Memory B cell (primary cell): ENCODE measurements around the gene FBLIM1.

ENCODE experiments used
- ATAC-seq: fragments of 150-1000 bp; cut with Tn5 transposase; 2 replicates; pipeline ENCODE4 v1.10.0; 2021; ENCODE audit warnings: low read depth, mild to moderate bottlenecking, moderate library complexity
- DNase-seq, 2 donors: peaks; one replicate each; pipeline ENCODE4 v3.0.0; 2022; ENCODE audit warnings: low spot score in 2 of 2
- H3K27ac Mint-ChIP-seq: one replicate; pipeline ENCODE4 v1.8.0; 2022; ENCODE audit warnings: mild to moderate bottlenecking, moderate library complexity, mixed read lengths
- H3K27me3 Mint-ChIP-seq: one replicate; pipeline ENCODE4 v1.8.0; 2022; ENCODE audit warnings: mixed read lengths
- H3K36me3 Mint-ChIP-seq: one replicate; pipeline ENCODE4 v1.8.0; 2022; ENCODE audit warnings: mild to moderate bottlenecking, mixed read lengths
- H3K4me1 Mint-ChIP-seq: one replicate; pipeline ENCODE4 v1.8.0; 2022; ENCODE audit warnings: mixed read lengths
- H3K4me3 Mint-ChIP-seq: one replicate; pipeline ENCODE4 v1.8.0; 2022; ENCODE audit warnings: mild to moderate bottlenecking, moderate library complexity, mixed read lengths
- H3K9me3 Mint-ChIP-seq: one replicate; pipeline ENCODE4 v1.8.0; 2022; ENCODE audit warnings: mixed read lengths

FBLIM1 gene

DNA sequence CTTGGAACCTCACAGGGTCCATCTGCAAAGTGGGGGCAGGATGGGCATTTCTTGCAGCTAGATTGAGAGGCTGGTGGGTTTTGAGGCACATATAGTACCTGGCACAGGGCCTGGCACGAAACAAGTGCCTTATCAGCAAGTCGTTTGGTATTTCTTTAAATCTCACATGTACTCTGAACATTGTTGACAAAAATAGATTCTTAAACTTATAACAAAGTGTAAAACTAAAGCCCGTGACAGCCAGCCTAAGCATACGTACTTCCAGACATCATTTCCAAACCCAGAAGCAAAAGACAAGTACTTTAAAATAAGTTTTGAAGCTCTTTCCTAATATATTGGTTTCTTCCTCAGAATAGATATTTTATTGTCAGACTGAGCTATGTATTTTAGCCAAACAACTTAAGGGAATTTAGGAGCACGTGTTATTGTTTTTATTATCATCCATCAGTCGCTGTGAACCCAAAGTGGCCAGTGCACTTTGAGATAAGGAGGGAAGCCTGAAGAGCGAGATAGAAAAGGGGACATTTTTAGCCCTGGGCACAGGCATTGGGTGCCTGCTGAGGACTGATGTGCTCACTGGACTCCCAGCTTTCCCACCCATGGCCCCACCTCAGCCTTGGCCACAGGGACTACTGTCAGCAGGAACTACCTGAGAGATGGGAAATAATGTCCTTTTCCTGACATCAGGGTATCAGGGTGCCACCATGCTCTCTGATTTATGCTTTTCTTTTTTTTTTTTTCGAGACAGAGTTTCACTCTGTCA lies 3.0 kb downstream of the FBLIM1 start:
- Mint-ChIP-seq H3K4me1 (peaks cover 9% of the 10 kb centered on the region), H3K9me3 (no peaks in the 10 kb centered on the region), H3K27me3 (peaks cover 25% of the 10 kb centered on the region), H3K36me3 (no peaks in the 10 kb centered on the region), H3K27ac (no peak overlapping the region), H3K4me3 (no peak overlapping the region)
- ATAC-seq (no peak), DNase-seq (no peak)

DNA sequence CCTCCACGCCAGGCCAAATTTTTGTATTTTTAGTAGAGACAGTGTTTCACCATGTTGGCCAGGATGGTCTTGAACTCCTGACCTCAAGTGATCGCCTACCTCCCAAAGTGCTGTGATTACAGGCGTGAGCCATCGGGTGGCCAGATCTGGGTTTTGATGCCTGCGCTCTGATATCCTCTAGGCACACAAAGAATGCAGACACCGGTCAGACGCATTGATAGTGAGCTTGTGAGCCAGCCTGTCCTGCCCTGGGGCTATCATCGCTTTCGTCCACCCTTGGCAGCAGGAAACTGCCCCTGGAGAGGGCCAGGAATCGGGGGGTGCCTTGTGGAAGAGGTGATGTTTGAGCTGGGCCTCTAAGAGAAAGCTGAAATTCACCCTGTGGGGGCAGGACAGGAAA lies 4.0 kb downstream of the FBLIM1 start:
- no peak overlapping the region for H3K4me3 Mint-ChIP-seq
- H3K9me3 Mint-ChIP-seq: no peaks in the 10 kb centered on the region
- no peaks in the 10 kb centered on the region for H3K36me3 Mint-ChIP-seq
- H3K27ac Mint-ChIP-seq: no peak overlapping the region
- DNase-seq: no peak
- peaks cover 6% of the 10 kb centered on the region for H3K4me1 Mint-ChIP-seq
- peaks cover 23% of the 10 kb centered on the region for H3K27me3 Mint-ChIP-seq
- ATAC-seq: no peak

DNA sequence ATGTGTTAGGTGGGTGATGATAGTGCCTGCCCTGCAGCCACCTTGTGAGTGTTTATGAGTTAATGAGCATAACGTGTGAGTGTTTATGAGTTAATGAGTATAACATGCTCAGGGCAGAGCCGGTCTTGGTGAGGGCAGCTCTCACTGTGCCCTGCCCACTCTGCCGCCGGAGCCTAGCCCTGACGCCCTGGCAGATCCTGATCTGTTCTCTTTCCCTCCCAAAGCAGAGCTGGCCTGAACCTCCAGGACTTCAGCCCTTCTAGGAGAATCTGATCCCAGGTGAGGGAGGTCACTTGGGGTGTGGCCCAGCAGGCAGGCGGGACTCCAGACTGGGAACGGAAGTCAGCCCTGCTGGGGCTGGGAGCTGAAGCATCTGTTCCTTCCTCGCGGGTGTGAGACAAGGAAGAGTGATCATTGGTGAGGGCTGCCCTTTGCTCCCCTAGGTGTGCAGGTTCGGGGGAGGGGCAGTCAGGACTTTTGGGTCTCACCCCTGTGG lies 5.7 kb downstream of the FBLIM1 start:
- no peak for DNase-seq
- H3K27ac Mint-ChIP-seq: no peak overlapping the region
- peaks cover 4% of the 10 kb centered on the region for H3K4me1 Mint-ChIP-seq
- H3K9me3 Mint-ChIP-seq: no peaks in the 10 kb centered on the region
- H3K4me3 Mint-ChIP-seq: no peak overlapping the region
- no peaks in the 10 kb centered on the region for H3K36me3 Mint-ChIP-seq
- H3K27me3 Mint-ChIP-seq: peaks cover 22% of the 10 kb centered on the region
- ATAC-seq: no peak

DNA sequence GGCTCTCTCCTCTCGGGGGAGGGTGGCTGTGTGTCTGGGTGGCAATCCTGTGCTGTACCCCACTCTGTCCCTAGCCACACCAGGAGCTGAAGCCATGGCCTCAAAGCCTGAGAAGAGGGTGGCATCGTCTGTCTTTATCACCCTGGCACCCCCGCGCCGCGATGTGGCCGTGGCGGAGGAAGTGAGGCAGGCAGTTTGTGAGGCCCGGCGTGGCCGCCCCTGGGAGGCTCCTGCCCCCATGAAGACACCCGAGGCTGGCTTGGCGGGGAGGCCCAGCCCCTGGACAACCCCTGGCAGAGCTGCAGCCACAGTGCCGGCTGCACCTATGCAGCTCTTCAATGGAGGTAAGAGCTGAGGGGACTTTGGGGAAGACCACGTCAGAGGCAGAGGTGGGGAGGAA lies 6.3 kb downstream of the FBLIM1 start:
- Mint-ChIP-seq H3K4me3 (no peak overlapping the region), H3K27me3 (peaks cover 22% of the 10 kb centered on the region), H3K27ac (no peak overlapping the region), H3K36me3 (no peaks in the 10 kb centered on the region), H3K4me1 (peaks cover 4% of the 10 kb centered on the region), H3K9me3 (no peaks in the 10 kb centered on the region)
- ATAC-seq (no peak), DNase-seq (no peak)

DNA sequence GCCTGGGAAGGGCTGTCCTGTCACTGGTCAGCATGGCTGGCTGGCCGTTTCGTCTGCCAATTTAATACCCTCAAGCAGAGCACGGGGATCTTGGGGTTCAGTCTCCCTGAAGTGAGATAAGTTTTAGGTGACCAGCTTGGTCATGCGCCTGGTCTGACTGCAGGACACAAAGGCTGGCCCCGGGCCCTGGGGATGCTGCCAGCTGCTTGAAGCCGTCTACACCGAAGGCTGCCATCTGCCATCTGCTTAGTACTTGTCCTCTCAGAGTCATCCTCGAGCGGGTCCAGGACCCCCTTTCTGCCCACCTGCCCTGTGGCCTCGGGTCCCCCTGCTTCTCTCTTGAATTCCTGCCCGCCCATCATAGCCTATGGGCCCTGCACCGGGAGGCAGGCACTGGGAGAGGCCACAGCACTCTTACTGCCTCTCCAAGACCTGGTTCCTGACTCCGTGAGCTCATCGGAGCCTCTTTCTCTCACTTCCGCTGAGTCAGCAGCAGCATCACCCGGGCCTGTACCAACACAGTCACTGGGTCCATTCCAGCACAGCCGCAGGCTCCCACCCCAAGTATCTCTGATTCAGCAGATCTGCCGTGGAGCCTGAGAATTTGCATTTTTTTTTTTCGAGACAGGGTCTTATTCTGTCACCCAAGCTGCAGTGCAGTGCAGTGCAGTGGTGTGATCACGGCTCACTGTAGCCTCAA lies 7.0 kb downstream of the FBLIM1 start:
- Mint-ChIP-seq H3K9me3 (no peaks in the 10 kb centered on the region), H3K4me1 (peaks cover 2% of the 10 kb centered on the region), H3K27me3 (peaks cover 21% of the 10 kb centered on the region), H3K4me3 (no peak overlapping the region), H3K27ac (no peak overlapping the region), H3K36me3 (no peaks in the 10 kb centered on the region)
- DNase-seq: no peak
- peak; percentile 35 for ATAC-seq

DNA sequence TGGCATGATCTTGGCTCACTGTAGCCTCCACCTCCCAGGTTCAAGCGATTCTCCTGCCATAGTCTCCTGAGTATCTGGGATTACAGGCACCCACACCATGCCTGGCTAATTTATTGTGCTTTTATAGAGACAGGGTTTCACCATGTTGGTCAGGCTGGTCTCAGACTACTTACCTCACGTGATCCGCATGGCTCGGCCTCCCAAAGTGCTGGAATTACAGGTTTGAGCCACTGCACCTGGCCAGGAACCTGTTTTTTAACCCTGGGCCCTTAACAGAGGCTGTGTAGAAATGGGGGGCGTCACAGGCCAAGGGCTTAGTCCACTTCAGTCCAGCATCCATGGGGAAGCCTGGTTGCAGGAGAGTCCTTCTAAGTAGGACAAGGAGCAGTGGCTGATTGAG lies 9.3 kb downstream of the FBLIM1 start:
- Mint-ChIP-seq H3K27me3 (peaks cover 28% of the 10 kb centered on the region), H3K36me3 (no peaks in the 10 kb centered on the region), H3K9me3 (no peaks in the 10 kb centered on the region), H3K4me3 (no peak overlapping the region), H3K4me1 (peaks cover 2% of the 10 kb centered on the region), H3K27ac (no peak overlapping the region)
- ATAC-seq: no peak
- DNase-seq: no peak

DNA sequence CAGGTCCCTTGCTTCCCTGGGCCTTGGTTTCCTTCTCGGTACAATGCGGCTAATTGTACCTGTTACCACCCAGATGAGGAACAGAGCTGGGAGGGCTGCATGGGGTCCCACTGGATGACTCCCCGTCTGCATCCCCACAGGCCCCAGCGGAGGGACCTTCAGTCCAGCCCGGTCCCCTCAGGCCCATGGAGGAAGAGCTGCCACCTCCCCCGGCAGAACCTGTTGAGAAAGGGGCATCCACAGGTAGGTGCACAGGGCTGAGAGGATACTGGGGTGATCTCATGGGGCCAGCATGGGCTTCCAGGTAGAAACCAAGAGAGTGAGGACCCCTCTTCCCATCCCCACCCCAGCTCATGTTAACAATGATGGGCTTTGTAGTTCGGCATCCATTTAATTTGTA lies 9.8 kb downstream of the FBLIM1 start:
- ATAC-seq: no peak
- DNase-seq: no peak
- Mint-ChIP-seq H3K36me3 (no peaks in the 10 kb centered on the region), H3K9me3 (no peaks in the 10 kb centered on the region), H3K4me3 (no peak overlapping the region), H3K27ac (no peak overlapping the region), H3K27me3 (peaks cover 28% of the 10 kb centered on the region), H3K4me1 (peaks cover 2% of the 10 kb centered on the region)

DNA sequence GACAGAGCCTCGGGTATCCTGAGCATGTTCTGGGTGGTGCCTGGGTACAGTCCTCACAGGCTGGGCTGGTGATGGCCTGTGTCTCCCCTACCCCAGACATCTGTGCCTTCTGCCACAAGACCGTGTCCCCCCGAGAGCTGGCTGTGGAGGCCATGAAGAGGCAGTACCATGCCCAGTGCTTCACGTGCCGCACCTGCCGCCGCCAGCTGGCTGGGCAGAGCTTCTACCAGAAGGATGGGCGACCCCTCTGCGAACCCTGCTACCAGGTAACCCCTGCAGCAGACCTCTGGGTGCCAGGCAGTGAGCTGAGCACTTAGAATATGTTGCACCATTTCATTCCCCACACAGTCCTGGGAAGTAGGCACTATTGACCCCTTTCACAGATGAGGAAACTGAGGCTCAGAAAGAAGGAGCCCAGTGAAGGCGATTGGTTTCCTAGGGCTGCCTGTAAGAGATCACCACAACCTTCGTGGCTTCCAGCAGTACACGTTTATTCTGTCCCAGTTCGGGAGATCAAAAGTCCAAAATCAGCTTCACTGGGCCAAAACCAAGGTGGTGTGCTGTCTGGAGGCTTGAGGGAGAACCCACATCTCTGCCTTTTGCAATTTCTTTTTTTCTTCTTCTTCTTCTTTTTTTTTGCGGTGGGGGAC lies 11.8 kb downstream of the FBLIM1 start:
- Mint-ChIP-seq H3K4me1 (peaks cover 2% of the 10 kb centered on the region), H3K4me3 (no peak overlapping the region), H3K9me3 (no peaks in the 10 kb centered on the region), H3K27me3 (peaks cover 23% of the 10 kb centered on the region), H3K27ac (no peak overlapping the region), H3K36me3 (no peaks in the 10 kb centered on the region)
- DNase-seq (no peak), ATAC-seq (no peak)

DNA sequence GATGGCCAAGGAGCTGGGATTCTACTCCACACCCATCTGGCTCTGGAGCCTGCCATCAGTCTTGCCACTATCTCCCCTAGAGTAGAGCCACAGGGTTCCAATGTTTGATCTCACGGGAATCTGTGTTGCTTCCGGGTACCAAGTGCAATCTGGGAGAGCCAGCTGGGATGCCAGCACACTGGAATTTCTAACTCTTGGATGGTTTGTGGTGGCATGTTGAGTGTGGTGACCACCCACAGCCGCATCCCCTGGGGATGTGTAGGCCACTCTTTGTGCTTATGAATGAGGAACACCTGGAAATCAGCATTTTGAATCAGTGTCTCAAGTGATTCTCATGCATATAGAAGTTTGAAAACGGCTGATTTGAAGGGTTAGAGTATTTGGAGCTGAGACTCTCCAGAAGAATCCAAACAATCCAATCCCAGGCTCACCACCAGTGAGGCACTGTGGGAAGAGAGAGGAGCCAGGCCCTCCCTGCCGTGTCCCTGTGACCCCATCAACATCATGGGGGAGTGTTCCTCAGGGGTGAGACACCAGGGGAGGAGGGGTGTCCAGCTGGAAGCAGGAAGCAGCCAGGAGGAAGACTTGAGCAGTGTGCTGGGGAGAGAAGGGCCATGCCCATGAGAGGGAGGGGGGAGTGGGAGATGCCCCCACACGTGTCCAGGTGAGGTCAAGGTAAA lies 13.4 kb downstream of the FBLIM1 start:
- Mint-ChIP-seq H3K4me3 (no peak overlapping the region), H3K27ac (no peak overlapping the region), H3K27me3 (peaks cover 18% of the 10 kb centered on the region), H3K4me1 (no peaks in the 10 kb centered on the region), H3K36me3 (no peaks in the 10 kb centered on the region), H3K9me3 (no peaks in the 10 kb centered on the region)
- no peak for ATAC-seq
- DNase-seq: no peak

DNA sequence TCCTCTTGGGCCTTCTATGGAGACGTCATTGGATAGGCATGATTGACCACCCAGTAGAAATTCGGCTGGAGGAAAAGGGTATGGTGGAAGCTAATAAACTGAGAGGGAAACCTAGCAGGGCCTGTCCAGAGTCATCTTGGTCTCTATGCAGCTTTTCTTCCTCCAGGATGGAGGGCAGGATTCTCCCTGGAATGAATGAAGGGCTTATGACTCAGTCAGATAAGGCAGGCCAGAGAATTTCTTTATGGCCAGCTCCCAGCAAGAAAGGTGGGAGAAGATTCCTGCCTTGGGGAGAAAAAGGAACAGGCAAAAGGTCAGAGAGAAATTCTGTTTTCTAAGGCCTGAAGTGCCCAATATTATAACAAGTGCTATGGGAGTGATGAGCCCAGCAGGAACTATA lies 17.1 kb downstream of the FBLIM1 start:
- Mint-ChIP-seq H3K9me3 (no peaks in the 10 kb centered on the region), H3K4me1 (no peaks in the 10 kb centered on the region), H3K4me3 (no peak overlapping the region), H3K27me3 (peaks cover 19% of the 10 kb centered on the region), H3K27ac (no peak overlapping the region), H3K36me3 (no peaks in the 10 kb centered on the region)
- DNase-seq (no peak), ATAC-seq (no peak)

DNA sequence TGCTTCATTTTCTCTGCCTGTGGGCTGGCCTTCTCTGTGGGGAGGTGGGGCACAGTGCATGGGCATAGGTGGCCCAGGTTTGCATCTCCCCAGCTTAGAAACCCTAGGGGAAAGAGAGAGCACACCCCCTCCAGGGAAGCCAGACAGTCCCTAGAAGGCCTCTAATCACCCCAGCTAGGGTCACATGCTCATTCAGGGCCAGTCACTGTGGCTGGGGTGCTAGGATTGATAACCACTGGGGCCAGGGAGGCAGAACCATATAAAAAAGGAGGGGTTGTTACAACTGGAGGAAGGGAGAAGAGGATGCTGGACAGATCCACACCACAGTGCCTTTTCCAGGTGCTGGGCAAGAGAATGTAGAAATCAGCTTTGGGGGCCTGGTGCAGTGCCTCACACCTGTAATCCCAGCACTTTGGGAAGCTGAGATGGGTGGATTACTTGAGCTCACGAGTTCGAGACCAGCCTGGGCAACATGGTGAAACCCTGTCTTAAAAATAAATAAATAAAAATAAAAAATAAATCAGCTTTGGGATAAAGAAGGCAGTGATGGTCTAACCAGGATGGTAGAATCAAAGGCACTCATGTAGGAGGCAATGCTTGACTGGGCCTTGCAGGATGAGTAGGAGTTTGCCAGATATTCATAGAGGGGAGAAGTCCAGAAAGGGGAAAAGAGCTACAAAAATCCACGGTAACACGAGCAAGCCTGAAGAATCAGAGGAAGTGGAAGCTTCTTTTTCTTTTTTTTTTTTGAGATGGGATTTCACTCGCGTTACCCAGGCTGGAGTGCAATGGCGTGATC lies 19.5 kb downstream of the FBLIM1 start:
- DNase-seq: no peak
- no peaks in the 10 kb centered on the region for H3K36me3 Mint-ChIP-seq
- no peaks in the 10 kb centered on the region for H3K4me1 Mint-ChIP-seq
- H3K27ac Mint-ChIP-seq: no peak overlapping the region
- H3K4me3 Mint-ChIP-seq: no peak overlapping the region
- H3K9me3 Mint-ChIP-seq: no peaks in the 10 kb centered on the region
- peaks cover 8% of the 10 kb centered on the region for H3K27me3 Mint-ChIP-seq
- no peak for ATAC-seq

DNA sequence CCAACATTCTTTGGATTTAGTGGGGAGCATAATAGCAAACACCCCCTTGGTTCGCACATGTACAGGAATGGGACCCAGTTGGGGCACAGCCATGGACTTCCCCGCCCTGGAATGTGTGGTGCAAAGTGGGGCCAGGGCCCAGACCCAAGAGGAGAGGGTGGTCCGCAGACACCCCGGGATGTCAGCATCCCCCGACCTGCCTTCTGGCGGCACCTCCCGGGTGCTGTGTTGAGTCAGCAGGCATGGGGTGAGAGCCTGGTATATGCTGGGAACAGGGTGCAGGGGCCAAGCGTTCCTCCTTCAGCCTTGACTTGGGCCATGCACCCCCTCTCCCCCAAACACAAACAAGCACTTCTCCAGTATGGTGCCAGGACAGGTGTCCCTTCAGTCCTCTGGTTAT lies 27.1 kb downstream of the FBLIM1 start:
- Mint-ChIP-seq H3K36me3 (no peaks in the 10 kb centered on the region), H3K4me3 (no peak overlapping the region), H3K27me3 (peaks cover 14% of the 10 kb centered on the region), H3K4me1 (peaks cover 4% of the 10 kb centered on the region), H3K27ac (no peak overlapping the region), H3K9me3 (no peaks in the 10 kb centered on the region)
- DNase-seq (no peak), ATAC-seq (no peak)

DNA sequence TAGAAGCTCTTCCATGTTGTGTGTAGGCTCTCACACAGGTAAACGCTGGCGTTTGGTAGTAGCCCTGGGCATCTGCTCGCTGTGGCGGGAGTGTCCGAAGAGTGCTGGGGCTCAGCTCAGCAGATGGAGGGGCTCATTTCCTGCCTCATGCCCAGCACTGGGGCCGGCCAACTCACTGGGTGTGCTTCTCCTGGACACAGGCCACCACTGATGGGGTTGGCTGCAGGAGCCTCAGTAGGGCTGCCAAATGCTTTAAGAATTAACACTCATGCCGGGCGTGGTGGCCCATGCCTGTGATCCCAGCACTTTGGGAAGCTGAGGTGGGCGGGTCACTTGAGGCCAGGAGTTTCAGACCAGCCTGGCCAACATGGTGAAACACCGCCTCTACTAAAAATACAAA lies 28.0 kb downstream of the FBLIM1 start:
- Mint-ChIP-seq H3K36me3 (no peaks in the 10 kb centered on the region), H3K27me3 (peaks cover 15% of the 10 kb centered on the region), H3K9me3 (no peaks in the 10 kb centered on the region), H3K4me3 (no peak overlapping the region), H3K27ac (no peak overlapping the region), H3K4me1 (peaks cover 4% of the 10 kb centered on the region)
- ATAC-seq: no peak
- DNase-seq: no peak
